ENCODE measurements around the gene MAEA. TPM values are rescaled to one million over a fixed set of nuclear protein-coding genes. Genes with fewer than 3 reads are reported as not detected.

Gene MAEA
- total RNA-seq, 1 donor, result 70.6 TPM

- Histone ChIP-seq H3K9me3 (ENCODE audit: low read depth, low read length) (peaks cover 3% of the 10 kb centered on the region), H3K79me2 (ENCODE audit: insufficient read depth, low read length) (peaks cover 50% of the 10 kb centered on the region), H3K4me3 (ENCODE audit: insufficient read depth, low read length) (no peak overlapping the region), H3K27ac (ENCODE audit: low read depth, low read length) (no peak overlapping the region), H3K4me2 (ENCODE audit: insufficient read depth, low read length) (no peak overlapping the region), H4K20me1 (ENCODE audit: insufficient read depth, low read length) (peaks cover 24% of the 10 kb centered on the region), H3K36me3 (ENCODE audit: insufficient read depth, low read length) (peaks cover 43% of the 10 kb centered on the region), H2AFZ (ENCODE audit: low read length) (no peak overlapping the region), H3K27me3 (ENCODE audit: insufficient read depth, low read length) (no peaks in the 10 kb centered on the region), H3K4me1 (ENCODE audit: insufficient read depth, low read length) (peaks cover 7% of the 10 kb centered on the region)
- DNase-seq (ENCODE audit: insufficient read length, low spot score, missing footprints), result no peak
- TF ChIP-seq, protein P1, sequence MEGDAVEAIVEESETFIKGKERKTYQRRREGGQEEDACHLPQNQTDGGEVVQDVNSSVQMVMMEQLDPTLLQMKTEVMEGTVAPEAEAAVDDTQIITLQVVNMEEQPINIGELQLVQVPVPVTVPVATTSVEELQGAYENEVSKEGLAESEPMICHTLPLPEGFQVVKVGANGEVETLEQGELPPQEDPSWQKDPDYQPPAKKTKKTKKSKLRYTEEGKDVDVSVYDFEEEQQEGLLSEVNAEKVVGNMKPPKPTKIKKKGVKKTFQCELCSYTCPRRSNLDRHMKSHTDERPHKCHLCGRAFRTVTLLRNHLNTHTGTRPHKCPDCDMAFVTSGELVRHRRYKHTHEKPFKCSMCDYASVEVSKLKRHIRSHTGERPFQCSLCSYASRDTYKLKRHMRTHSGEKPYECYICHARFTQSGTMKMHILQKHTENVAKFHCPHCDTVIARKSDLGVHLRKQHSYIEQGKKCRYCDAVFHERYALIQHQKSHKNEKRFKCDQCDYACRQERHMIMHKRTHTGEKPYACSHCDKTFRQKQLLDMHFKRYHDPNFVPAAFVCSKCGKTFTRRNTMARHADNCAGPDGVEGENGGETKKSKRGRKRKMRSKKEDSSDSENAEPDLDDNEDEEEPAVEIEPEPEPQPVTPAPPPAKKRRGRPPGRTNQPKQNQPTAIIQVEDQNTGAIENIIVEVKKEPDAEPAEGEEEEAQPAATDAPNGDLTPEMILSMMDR (IDR thresholded peaks at IDR 0.05; ENCODE audit: extremely low read depth, low read depth, low read length), result peak; percentile 29
Measured at GRCh38 chr4:1318488-1319213, 29.0 kb downstream of the MAEA start.

DNA sequence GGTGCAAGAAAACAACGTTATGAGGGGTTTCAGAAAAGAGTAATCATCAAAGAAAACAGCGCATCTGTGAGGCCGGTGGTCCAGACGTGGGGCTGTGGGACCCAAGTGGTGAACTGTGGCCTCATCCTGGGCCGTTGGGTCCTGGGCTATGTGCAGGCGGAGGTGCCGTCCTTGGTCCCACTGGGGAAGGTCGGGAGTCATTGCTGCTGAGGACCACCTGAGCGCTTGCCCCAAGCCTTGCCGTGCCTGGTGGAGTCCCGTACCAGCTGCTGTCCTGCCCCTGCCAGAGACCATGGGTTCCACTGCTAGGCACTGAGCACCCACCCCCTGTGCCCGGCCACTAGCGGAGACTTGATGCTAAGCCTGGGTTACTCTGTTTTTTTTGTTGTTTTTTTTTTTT lies 31.8 kb downstream of the MAEA start:
- Histone ChIP-seq H3K27ac (ENCODE audit: low read depth, low read length) (no peak overlapping the region), H3K79me2 (ENCODE audit: insufficient read depth, low read length) (peaks cover 29% of the 10 kb centered on the region), H3K4me3 (ENCODE audit: insufficient read depth, low read length) (no peak overlapping the region), H3K4me2 (ENCODE audit: insufficient read depth, low read length) (no peak overlapping the region), H2AFZ (ENCODE audit: low read length) (no peak overlapping the region), H4K20me1 (ENCODE audit: insufficient read depth, low read length) (peaks cover 33% of the 10 kb centered on the region), H3K36me3 (ENCODE audit: insufficient read depth, low read length) (peaks cover 39% of the 10 kb centered on the region), H3K27me3 (ENCODE audit: insufficient read depth, low read length) (no peaks in the 10 kb centered on the region), H3K9me3 (ENCODE audit: low read depth, low read length) (peaks cover 9% of the 10 kb centered on the region), H3K4me1 (ENCODE audit: insufficient read depth, low read length) (peaks cover 8% of the 10 kb centered on the region)
- peak; percentile 64 for DNase-seq (ENCODE audit: insufficient read length, low spot score, missing footprints)
- TF ChIP-seq, protein P1 (IDR thresholded peaks at IDR 0.05; ENCODE audit: extremely low read depth, low read depth, low read length), result no peak

GRCh38 chr4:1321946-1322650 lies 32.4 kb downstream of the MAEA start:
- Histone ChIP-seq H3K9me3 (ENCODE audit: low read depth, low read length) (peaks cover 9% of the 10 kb centered on the region), H2AFZ (ENCODE audit: low read length) (no peak overlapping the region), H3K4me3 (ENCODE audit: insufficient read depth, low read length) (no peak overlapping the region), H3K4me2 (ENCODE audit: insufficient read depth, low read length) (no peak overlapping the region), H4K20me1 (ENCODE audit: insufficient read depth, low read length) (peaks cover 37% of the 10 kb centered on the region), H3K79me2 (ENCODE audit: insufficient read depth, low read length) (peaks cover 34% of the 10 kb centered on the region), H3K4me1 (ENCODE audit: insufficient read depth, low read length) (peaks cover 8% of the 10 kb centered on the region), H3K27me3 (ENCODE audit: insufficient read depth, low read length) (no peaks in the 10 kb centered on the region), H3K36me3 (ENCODE audit: insufficient read depth, low read length) (peaks cover 43% of the 10 kb centered on the region), H3K27ac (ENCODE audit: low read depth, low read length) (no peak overlapping the region)
- TF ChIP-seq, protein P1 (IDR thresholded peaks at IDR 0.05; ENCODE audit: extremely low read depth, low read depth, low read length), result no peak
- peak; percentile 74 for DNase-seq (ENCODE audit: insufficient read length, low spot score, missing footprints)

GRCh38 chr4:1323280-1323634 lies 33.6 kb downstream of the MAEA start:
- Histone ChIP-seq H3K27ac (ENCODE audit: low read depth, low read length) (peak overlapping the region; percentile 85), H3K4me1 (ENCODE audit: insufficient read depth, low read length) (peaks cover 8% of the 10 kb centered on the region), H2AFZ (ENCODE audit: low read length) (no peak overlapping the region), H3K79me2 (ENCODE audit: insufficient read depth, low read length) (peaks cover 37% of the 10 kb centered on the region), H3K27me3 (ENCODE audit: insufficient read depth, low read length) (no peaks in the 10 kb centered on the region), H3K9me3 (ENCODE audit: low read depth, low read length) (peaks cover 9% of the 10 kb centered on the region), H3K4me3 (ENCODE audit: insufficient read depth, low read length) (no peak overlapping the region), H3K4me2 (ENCODE audit: insufficient read depth, low read length) (no peak overlapping the region), H3K36me3 (ENCODE audit: insufficient read depth, low read length) (peaks cover 42% of the 10 kb centered on the region), H4K20me1 (ENCODE audit: insufficient read depth, low read length) (peaks cover 28% of the 10 kb centered on the region)
- TF ChIP-seq, protein P1 (IDR thresholded peaks at IDR 0.05; ENCODE audit: extremely low read depth, low read depth, low read length), result no peak
- DNase-seq (ENCODE audit: insufficient read length, low spot score, missing footprints), result peak; percentile 38
